PC-3 (cell line): ENCODE results near the gene STX1B. TPM values are rescaled to one million over a fixed set of nuclear protein-coding genes. Genes with fewer than 3 reads are reported as not detected.
A peak's percentile ranks its signal among the peaks of the same experiment; 100 is the strongest.

ENCODE experiments used
- ATAC-seq: fragments of 200-7000 bp; cut with Tn5 transposase; 2 replicates; pipeline ENCODE4 v1.9.1; 2020; ENCODE audit warnings: mild to moderate bottlenecking, moderate library complexity
- BruUV-seq: library from RNA; stranded (reverse); fragments of 400-500 nt; replicated peaks from 2 replicates; lab custom pipeline; 2021; lab: Mats Ljungman, UMichigan
- CTCF ChIA-PET: fragments of 300-600 bp; sonication (Branson Sonifier 250); formaldehyde crosslinking; loops from one replicate; lab custom pipeline; 2022; ENCODE audit warnings: antibody characterized with exemption; lab: Charles Lee
- POLR2A ChIA-PET: fragments of 300-600 bp; sonication (Branson Sonifier 250); formaldehyde crosslinking; loops from one replicate; lab custom pipeline; 2022; ENCODE audit warnings: antibody characterized with exemption; ENCODE audit not compliant: unreplicated experiment; lab: Charles Lee
- DNase-seq: peaks from one replicate; pipeline ENCODE4 v3.0.0-alpha.2; 2015
- H2AFZ ChIP-seq: fragments of 300-600 bp; sonication (generic); 2 replicates; pipeline ENCODE4 v1.6.0; 2016; ENCODE audit warnings: antibody characterized with exemption, low read length
- H3F3A ChIP-seq: fragments of 300-600 bp; sonication (generic); one replicate; pipeline ENCODE4 v1.6.0; 2017; ENCODE audit warnings: antibody characterized with exemption, low read length, control low read depth, mild to moderate bottlenecking; ENCODE audit not compliant: unreplicated experiment
- H3K27ac ChIP-seq: fragments of 300-600 bp; sonication (generic); 2 replicates; pipeline ENCODE4 v1.5.1; 2016; ENCODE audit warnings: mild to moderate bottlenecking, low read length
- H3K27me3 ChIP-seq: fragments of 300-600 bp; sonication (generic); 2 replicates; pipeline ENCODE4 v1.6.1; 2016; ENCODE audit warnings: low read length, mixed read lengths
- H3K36me3 ChIP-seq: fragments of 300-600 bp; sonication (generic); 2 replicates; pipeline ENCODE4 v1.6.1; 2016; ENCODE audit warnings: low read depth, mixed run types, low read length, mixed read lengths
- H3K4me1 ChIP-seq: fragments of 300-600 bp; sonication (generic); 2 replicates; pipeline ENCODE4 v1.5.1; 2016; ENCODE audit warnings: low read length; ENCODE audit not compliant: insufficient read depth
- H3K4me2 ChIP-seq: fragments of 300-600 bp; sonication (generic); 2 replicates; pipeline ENCODE4 v1.6.0; 2016; ENCODE audit warnings: low read length
- H3K4me3 ChIP-seq: fragments of 300-600 bp; sonication (generic); 2 replicates; pipeline ENCODE4 v1.5.1; 2016; ENCODE audit warnings: mild to moderate bottlenecking, low read length, mixed read lengths
- H3K79me2 ChIP-seq: fragments of 300-600 bp; sonication (generic); 2 replicates; pipeline ENCODE4 v1.6.1; 2017; ENCODE audit warnings: low read length, mixed read lengths
- H3K9ac ChIP-seq: fragments of 300-600 bp; sonication (generic); 2 replicates; pipeline ENCODE4 v1.6.0; 2016; ENCODE audit warnings: mild to moderate bottlenecking, low read length
- H3K9me2 ChIP-seq: fragments of 300-600 bp; sonication (generic); replicated peaks from 2 replicates; pipeline ENCODE4 v1.6.1; 2016; ENCODE audit warnings: mixed run types, low read length, mixed read lengths
- H3K9me3 ChIP-seq: fragments of 300-600 bp; sonication (generic); 2 replicates; pipeline ENCODE4 v1.6.1; 2016; ENCODE audit warnings: low read length, mixed read lengths
- H4K20me1 ChIP-seq: fragments of 300-600 bp; sonication (generic); 2 replicates; pipeline ENCODE4 v1.6.1; 2016; ENCODE audit warnings: low read length, mixed read lengths
- CTCF ChIP-seq: fragments of 300-600 bp; sonication (generic); conservative IDR thresholded peaks from 2 replicates; pipeline ENCODE4 v1.5.1; 2017; ENCODE audit warnings: antibody characterized with exemption, low read depth, mild to moderate bottlenecking, low read length
- EZH2 ChIP-seq: fragments of 300-600 bp; sonication (generic); IDR thresholded peaks from one replicate; pipeline ENCODE4 v1.6.1; 2017; ENCODE audit warnings: antibody characterized with exemption, mild to moderate bottlenecking, low read length; ENCODE audit not compliant: unreplicated experiment
- EZH2phosphoT487 ChIP-seq: fragments of 300-600 bp; sonication (generic); IDR thresholded peaks from 2 replicates; pipeline ENCODE4 v1.6.1; 2018; ENCODE audit warnings: mild to moderate bottlenecking, antibody characterized with exemption, low read length, borderline replicate concordance
- intact Hi-C: fragments of 100-400 bp; cut with micrococcal nuclease; formaldehyde crosslinking; loops from 2 replicates; pipeline ENCODE4 v1.9.0; 2023
- total RNA-seq: library from RNA; depleted of rRNA; stranded (reverse); fragments of >200 nt; gene quantifications from 2 replicates; pipeline ENCODE4 v1.2.3, GENCODE V29; 2014

STX1B gene
- total RNA-seq, 1 experiment from 2014 or later = 1.5 TPM

- intact Hi-C loops = no loop called here
- ATAC-seq = no peak
- Histone ChIP-seq H3K4me2 (no peak overlapping the region), H3K27ac (no peak overlapping the region), H3K9ac (no peak overlapping the region), H3K79me2 (no peaks in the 10 kb centered on the region), H3K27me3 (no peaks in the 10 kb centered on the region), H3K4me3 (no peak overlapping the region), H4K20me1 (no peaks in the 10 kb centered on the region), H2AFZ (no peak overlapping the region), H3K9me3 (no peaks in the 10 kb centered on the region), H3K36me3 (no peaks in the 10 kb centered on the region), H3F3A (no peaks in the 10 kb centered on the region), H3K9me2 (no peaks in the 10 kb centered on the region), H3K4me1 (peaks cover 7% of the 10 kb centered on the region; the same call in 1 of the 2 replicates)
- CTCF ChIA-PET = interaction anchor here (1.6 to 1.8 kb wide), 2 partner anchors 88 to 156 kb away, joined by 5 to 11 read pairs; partner anchors contain the start of genes ZNF646 and ZNF668
- TF ChIP-seq EZH2phosphoT487 (no peak), CTCF (no peak), EZH2 (no peak)
- no TSS peak for BruUV-seq
- POLR2A ChIA-PET = no interaction called here
- no peak for DNase-seq
These were observed 24.1 kb downstream of the STX1B start for GRCh38 chr16:30986129-30986991.

GRCh38 chr16:30985401-30986128 lies 24.9 kb downstream of the STX1B start:
- DNase-seq (peak; percentile 54), ATAC-seq (peak; percentile 74)
- intact Hi-C loops = loop anchor here (1.0 to 2.0 kb wide), 2 partner anchors 89 to 109 kb away; partner anchors contain the start of genes VKORC1, ZNF646 and ZNF668
- Histone ChIP-seq H3K9me3 (no peaks in the 10 kb centered on the region), H3F3A (no peaks in the 10 kb centered on the region), H3K9me2 (no peaks in the 10 kb centered on the region), H3K9ac (no peak overlapping the region), H4K20me1 (no peaks in the 10 kb centered on the region), H2AFZ (peak overlapping the region; percentile 63), H3K4me3 (peak overlapping the region; percentile 52; the same call in 1 of the 2 replicates), H3K36me3 (no peaks in the 10 kb centered on the region), H3K4me2 (peak overlapping the region; percentile 66), H3K27me3 (no peaks in the 10 kb centered on the region), H3K4me1 (peaks cover 7% of the 10 kb centered on the region; the same call in 1 of the 2 replicates), H3K27ac (no peak overlapping the region), H3K79me2 (no peaks in the 10 kb centered on the region)
- TF ChIP-seq CTCF (no peak), EZH2 (no peak), EZH2phosphoT487 (no peak)
- TSS peak; percentile 38 for BruUV-seq
- ChIA-PET CTCF (interaction anchor here (1.0 to 1.8 kb wide), 4 partner anchors 44 to 157 kb away, joined by 3 to 11 read pairs (median 4); partner anchors contain the start of genes ZNF646 and ZNF668), POLR2A (no interaction called here)
